Mucosa of gallbladder (tissue), 1 donor: Measurements from ENCODE around the gene PCDHGC3. TPM values are rescaled to one million over a fixed set of nuclear protein-coding genes. Genes with fewer than 3 reads are reported as not detected.

Source experiments
- DNase-seq: peaks from one replicate; pipeline ENCODE4 v3.0.0-alpha.2; 2020; ENCODE audit warnings: low spot score
- total RNA-seq: library from RNA; stranded (reverse); gene quantifications from one replicate; pipeline ENCODE4 v1.2.1, GENCODE V29; 2021
- donor health status: DM: no; HTN: no; CAD: no.

The PCDHGC3 gene
- total RNA-seq, 1 donor from 2014 or later: 82.4 TPM

DNA sequence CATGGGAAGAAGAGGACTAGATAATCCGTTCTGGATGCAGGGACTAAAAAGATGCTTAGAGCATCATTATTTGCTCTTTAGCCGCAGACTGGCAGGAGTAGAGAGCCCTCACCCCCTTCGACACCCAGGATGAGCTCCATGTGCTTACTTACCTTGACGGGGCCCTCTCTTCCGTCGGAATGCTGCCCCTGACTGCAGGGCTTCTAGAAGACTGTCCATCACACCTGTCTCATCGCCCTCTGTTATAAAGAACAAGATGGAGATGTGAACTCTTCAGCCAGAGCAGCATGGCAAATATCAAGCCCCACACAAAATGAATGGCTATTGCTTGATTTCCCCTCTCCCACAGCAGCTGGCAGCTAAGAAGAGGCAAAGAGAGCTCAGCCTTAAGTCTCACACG, 48.2 kb downstream of the PCDHGC3 start:
- no peak for DNase-seq

DNA sequence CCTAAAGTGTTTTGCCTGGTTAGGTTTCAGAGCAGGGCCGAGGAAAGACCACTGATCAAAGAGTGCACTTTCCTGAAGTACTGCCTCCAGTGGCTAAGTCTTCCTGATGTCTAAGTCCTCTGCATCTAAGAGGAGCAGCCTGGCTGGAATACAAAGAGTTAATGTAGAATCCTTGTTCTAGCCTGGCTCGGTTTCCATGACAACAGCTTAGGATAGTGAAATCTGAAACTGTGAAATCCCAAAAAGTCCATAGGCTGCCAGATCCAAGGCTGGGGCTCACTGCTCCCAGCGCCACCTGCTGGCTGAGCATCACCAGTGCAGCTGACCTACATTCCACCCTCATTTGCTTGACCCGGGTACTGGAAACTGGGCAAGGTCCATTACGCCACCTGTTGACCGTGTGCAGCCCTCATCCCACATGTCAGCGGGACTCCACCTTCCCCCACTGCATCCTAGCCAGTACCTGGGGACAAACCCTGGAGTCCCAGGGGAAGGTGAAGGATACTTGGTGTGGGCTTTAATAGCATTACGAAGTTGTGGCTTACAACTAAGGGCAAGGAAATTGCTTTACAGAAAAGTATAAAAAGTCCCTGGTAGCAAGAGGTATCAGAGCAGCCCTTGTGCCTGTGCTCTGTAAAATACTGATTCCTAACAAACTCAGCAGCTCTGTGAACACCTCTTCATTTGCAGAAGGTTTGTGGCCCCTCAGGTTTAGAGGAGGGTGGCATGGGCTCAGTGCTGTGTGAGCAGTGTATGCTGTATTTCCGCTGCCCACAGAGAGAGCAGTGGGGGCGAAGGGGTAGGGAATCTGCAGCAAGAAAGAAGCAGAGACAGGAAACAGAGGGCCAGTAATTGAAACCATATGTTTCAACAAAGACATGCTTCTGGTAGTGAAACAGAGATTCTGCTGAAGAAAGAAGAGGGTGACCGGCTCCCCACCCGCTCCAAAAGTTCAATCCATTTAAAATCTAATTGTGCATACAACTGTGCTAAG, 49.1 kb downstream of the PCDHGC3 start:
- DNase-seq: peak; percentile 88

DNA sequence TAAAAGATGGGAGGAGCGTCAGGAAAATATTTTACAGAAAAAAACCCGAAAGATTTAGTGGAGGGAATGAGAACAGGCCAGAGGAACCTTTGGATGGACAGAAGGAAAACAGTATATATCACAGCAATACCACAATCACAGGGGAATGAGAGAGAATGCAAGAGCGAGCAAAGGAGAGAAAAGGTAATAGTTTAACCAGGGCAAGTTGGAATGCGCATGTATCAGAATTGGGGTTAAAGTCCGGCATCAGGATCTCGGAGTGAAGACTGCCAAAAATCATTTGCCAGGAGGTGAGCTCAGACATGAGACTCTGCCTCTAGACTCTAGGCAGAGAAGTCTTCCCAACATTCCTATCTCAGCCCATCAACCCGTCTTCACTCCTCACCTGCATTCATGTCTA, 49.9 kb downstream of the PCDHGC3 start:
- DNase-seq: peak; percentile 78

DNA sequence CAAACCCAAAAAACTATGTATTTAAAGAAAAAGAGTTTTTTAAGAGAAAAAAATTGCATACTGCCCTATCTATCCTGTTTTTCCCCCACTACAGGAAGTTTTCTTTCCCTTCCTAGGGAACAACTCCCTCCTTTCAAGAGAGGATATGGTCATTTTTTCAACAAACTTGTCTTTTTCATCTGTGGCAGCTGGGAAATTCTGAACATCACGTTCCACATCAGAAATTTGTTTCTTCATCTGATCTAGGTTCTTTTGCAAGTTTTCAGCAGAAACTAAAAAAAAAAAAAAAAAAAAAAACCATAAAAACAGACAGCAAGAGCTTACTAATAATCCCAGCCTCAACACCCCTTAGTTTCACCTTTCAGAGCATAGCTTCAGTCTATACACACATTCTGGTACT, 51.7 kb downstream of the PCDHGC3 start:
- no peak for DNase-seq

Other genes starting within 250 kb of the PCDHGC3 start
- 3.6 TPM for gene PCDHB15, start 230.6 kb upstream of the PCDHGC3 start, total RNA-seq
- gene SLC25A2, start 171.9 kb upstream of the PCDHGC3 start, total RNA-seq: not detected
- gene TAF7, start 155.2 kb upstream of the PCDHGC3 start, total RNA-seq: 65.2 TPM
- 0.72 TPM for gene PCDHGA1, start 145.5 kb upstream of the PCDHGC3 start, total RNA-seq
- gene PCDHGA2, start 137.2 kb upstream of the PCDHGC3 start, total RNA-seq: 6.7 TPM
- 4.0 TPM for gene PCDHGA3, start 132.1 kb upstream of the PCDHGC3 start, total RNA-seq
- gene PCDHGB1, start 125.9 kb upstream of the PCDHGC3 start, total RNA-seq: 4.6 TPM
- gene PCDHGA4, start 120.9 kb upstream of the PCDHGC3 start, total RNA-seq: 3.3 TPM
- 5.1 TPM for gene PCDHGB2, start 116.0 kb upstream of the PCDHGC3 start, total RNA-seq
- 3.3 TPM for gene PCDHGA5, start 111.8 kb upstream of the PCDHGC3 start, total RNA-seq
- 3.0 TPM for gene PCDHGB3, start 105.7 kb upstream of the PCDHGC3 start, total RNA-seq
- 6.6 TPM for gene PCDHGA6, start 102.1 kb upstream of the PCDHGC3 start, total RNA-seq
- gene PCDHGA7, start 93.2 kb upstream of the PCDHGC3 start, total RNA-seq: 4.5 TPM
- gene PCDHGB4, start 88.3 kb upstream of the PCDHGC3 start, total RNA-seq: 5.2 TPM
- gene PCDHGA8, start 83.3 kb upstream of the PCDHGC3 start, total RNA-seq: 1.9 TPM
- gene PCDHGB5, start 78.0 kb upstream of the PCDHGC3 start, total RNA-seq: 12.4 TPM
- gene PCDHGA9, start 73.2 kb upstream of the PCDHGC3 start, total RNA-seq: 7.5 TPM
- 11.6 TPM for gene PCDHGB6, start 67.9 kb upstream of the PCDHGC3 start, total RNA-seq
- gene PCDHGA10, start 63.0 kb upstream of the PCDHGC3 start, total RNA-seq: 6.2 TPM
- 15.5 TPM for gene PCDHGB7, start 58.3 kb upstream of the PCDHGC3 start, total RNA-seq
- 4.2 TPM for gene PCDHGA11, start 54.9 kb upstream of the PCDHGC3 start, total RNA-seq
- gene PCDHGA12, start 45.5 kb upstream of the PCDHGC3 start, total RNA-seq: 10.2 TPM
- 2.6 TPM for gene PCDHGC4, start 9.1 kb downstream of the PCDHGC3 start, total RNA-seq
- gene PCDHGC5, start 13.1 kb downstream of the PCDHGC3 start, total RNA-seq: 2.0 TPM
- gene DIAPH1, start 143.0 kb downstream of the PCDHGC3 start, total RNA-seq: 85.9 TPM
- gene HDAC3, start 160.9 kb downstream of the PCDHGC3 start, total RNA-seq: 43.3 TPM
- gene RELL2, start 161.0 kb downstream of the PCDHGC3 start, total RNA-seq: 10.2 TPM
- 62.0 TPM for gene FCHSD1, start 175.5 kb downstream of the PCDHGC3 start, total RNA-seq
- gene ARAP3, start 206.3 kb downstream of the PCDHGC3 start, total RNA-seq: 24.2 TPM